HG02798 (cell line): ENCODE measurements around the gene HNRNPR.
"Not testable (repeated sequence)": the region's sequence is repeated elsewhere in the genome, so short reads cannot be mapped to it uniquely, and the experiment has no call there.

ENCODE experiments used
- ATAC-seq: cut with Tn5 transposase; IDR thresholded peaks from one replicate; pipeline ENCODE4 v1.9.1; 2021; ENCODE audit warnings: mild to moderate bottlenecking; ENCODE audit not compliant: unreplicated experiment, poor library complexity

Gene HNRNPR

GRCh38 chr1:23337869-23338268, 6.2 kb downstream of the HNRNPR start:
- no peak for ATAC-seq

DNA sequence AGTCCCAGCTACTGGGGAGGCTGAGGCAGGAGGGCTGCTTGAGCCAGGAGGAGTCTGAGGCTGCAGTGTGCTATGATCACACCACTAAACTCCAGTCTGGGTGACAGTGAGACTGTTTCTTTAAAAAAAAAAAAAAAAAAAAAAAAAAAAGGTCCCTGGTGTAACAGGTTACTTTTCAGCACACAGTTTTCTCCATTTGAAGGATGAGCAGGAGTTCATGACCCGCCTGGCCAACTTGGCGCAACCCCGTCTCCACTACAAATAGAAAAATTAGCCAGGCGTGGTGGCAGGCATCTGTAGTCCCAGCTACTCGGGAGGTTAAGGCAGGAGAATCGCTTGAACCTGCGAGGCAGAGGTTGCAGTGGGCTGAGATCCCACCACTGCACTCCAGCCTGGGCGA, 12.4 kb downstream of the HNRNPR start:
- ATAC-seq: no peak

GRCh38 chr1:23330846-23331245, 13.2 kb downstream of the HNRNPR start:
- ATAC-seq: no peak

DNA sequence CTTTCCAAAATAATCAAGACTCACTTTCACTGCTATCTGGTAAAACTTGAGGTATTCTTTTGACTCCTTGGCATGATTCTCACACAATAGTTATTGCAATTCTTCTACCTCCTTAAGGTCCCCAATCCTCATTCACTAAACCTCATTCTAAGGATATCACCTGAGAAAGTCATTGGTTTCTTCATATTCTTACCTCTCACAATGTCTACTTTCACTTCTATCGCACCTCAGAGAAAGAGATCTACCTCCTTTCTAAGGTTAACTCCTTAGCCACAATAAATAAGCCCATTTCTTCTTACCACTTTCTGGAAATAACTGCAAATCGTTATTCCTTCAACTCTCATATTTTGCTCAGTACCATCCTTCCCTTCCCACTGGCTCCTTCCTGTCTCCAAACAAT, 18.7 kb downstream of the HNRNPR start:
- no peak for ATAC-seq

DNA sequence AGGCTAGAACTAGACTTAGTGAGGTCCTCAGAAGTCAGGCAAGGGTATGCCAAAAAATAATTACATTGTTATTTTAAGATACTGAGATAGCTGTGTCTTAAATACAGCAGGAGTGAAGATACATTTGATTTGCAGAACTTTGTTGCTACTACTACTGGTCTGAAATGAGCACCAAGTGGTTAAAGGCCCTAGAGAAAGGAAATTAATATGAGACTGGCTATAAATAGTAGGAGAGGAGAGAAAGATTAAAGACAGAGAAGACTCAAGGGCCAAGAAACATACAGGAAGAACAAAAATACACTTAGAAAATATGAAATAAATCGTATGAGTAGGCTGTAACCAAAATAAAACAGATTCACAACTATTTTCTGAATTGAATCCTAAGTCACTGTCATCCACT, 21.3 kb downstream of the HNRNPR start:
- ATAC-seq: no peak

GRCh38 chr1:23310280-23310679, 33.8 kb downstream of the HNRNPR start:
- not testable (repeated sequence) for ATAC-seq

GRCh38 chr1:23304140-23304620, 39.9 kb downstream of the HNRNPR start:
- no peak for ATAC-seq

- ATAC-seq: no peak
These were observed 40.6 kb downstream of the HNRNPR start for GRCh38 chr1:23303524-23303923.

GRCh38 chr1:23296931-23297330, 47.2 kb downstream of the HNRNPR start:
- no peak for ATAC-seq

DNA sequence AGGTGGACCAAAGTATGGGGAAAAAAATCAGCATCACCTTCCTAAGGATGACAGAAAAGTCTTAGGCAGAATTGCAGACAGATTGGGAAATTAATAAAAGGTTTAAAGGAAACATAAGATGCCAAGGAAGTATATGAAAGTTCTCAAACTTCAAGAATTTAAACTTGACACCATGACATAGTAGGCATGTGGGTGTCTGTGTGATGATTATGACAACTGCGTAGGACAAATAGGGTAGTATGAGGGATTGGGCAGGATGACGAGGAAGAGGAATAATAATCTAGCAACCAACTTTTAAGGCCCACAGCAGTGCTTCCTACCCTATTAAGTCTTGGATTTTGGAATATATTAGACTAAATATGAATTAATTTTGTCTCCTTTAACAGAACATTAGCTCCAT, 52.4 kb downstream of the HNRNPR start:
- no peak for ATAC-seq

GRCh38 chr1:23290836-23291565, 53.1 kb downstream of the HNRNPR start:
- ATAC-seq: no peak

DNA sequence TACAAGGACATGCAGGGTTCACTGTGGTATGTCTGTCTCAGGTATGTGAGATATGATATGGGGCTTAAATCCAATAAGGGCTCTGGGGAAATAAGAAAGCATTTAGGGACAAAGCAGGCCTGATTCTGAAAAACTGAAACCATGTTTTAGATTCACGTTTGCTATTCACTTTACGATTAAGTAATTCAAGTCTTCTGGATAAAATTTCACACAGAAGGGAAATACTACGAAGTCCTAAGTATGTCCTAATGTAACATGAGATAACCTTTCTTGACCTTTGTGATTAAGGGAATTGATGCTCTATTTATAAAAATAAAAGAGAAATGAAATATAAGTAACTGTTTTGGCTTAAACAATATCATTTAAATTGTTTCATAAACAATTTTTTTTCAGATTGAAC, 55.4 kb downstream of the HNRNPR start:
- no peak for ATAC-seq

- no peak for ATAC-seq
These were observed 55.9 kb downstream of the HNRNPR start for GRCh38 chr1:23288201-23288600.

GRCh38 chr1:23286401-23286800, 57.7 kb downstream of the HNRNPR start:
- ATAC-seq: no peak

DNA sequence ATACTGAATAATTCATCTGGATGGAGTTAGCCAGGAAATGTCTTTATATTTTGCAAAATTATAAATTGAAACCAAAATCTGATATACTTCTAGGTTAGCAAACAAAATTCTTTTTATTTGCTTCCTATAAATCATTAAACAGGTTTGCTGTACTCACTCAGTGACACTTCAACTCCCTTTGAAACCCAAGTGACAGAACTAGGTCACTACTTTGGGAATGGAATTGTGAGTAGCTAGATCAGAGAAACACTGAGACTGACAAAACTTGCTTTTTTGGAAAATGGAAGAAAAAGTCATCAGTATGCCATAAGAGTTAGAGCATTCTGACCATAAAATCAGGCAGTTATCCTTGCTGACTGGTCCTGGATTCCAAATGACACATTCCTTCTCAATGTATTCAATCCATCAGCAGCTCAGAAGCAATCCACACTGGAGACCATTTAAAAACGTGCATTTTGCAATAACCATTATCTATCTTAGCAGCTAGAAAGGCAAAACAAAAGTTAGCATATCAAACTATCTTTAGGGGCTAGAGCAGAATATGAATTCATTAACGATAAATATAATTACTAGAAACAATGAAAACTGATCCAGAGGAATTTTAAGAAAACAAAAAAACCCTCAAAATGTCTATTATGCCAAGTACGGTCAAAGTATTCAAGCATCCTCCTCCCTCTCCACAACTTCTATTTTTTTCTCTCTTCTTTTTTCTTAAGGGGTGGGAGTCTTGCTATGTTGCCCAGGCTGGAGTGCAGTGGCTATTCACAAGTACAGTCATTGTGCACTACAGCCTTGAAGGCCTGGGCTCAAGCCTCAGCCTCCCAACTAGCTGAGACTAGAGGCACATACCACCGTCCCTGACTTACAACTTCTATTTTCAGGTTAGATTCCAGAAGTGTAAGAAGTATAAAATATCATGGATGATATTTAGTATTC, 60.1 kb downstream of the HNRNPR start:
- no peak for ATAC-seq

GRCh38 chr1:23282957-23283356, 61.1 kb downstream of the HNRNPR start:
- no peak for ATAC-seq

- no peak for ATAC-seq
These were observed 65.4 kb downstream of the HNRNPR start for GRCh38 chr1:23278717-23279116.

DNA sequence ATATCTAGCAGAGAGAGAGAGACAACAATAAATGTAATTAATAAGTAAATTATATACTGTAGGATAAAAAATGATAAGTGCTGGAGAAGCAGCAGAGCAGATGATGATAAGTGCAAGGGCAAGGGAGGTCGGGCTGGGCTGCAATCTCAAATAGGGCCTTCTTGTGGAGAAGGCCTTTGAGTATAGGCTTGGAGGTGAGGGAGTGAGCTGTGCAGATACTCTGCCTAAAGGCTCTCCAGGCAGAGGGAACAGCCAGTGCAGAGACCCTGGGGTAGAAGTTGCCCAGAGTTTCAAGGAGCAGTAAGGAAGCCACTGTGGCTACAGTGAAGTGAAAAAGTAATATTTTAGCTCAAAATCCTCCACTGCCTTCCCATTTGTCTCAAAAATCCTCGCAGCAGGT, 67.6 kb downstream of the HNRNPR start:
- ATAC-seq: no peak

DNA sequence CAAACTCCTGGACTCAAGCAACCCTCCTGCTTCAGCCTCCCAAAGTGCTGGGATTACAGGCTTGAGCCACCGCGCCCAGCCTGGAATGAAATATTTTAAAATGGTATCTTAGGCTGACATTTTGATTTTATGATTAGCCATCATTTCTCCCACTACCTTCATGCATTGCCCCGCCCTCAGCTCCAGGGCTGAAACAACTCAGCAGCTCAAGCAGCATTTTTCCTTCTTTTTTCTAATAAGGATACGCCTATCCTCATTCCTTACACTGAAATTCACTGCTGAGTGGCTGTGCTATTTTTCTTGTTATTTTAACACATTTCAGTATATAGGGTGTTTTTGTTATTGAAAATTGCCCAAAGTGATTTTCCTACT, 70.0 kb downstream of the HNRNPR start:
- ATAC-seq: no peak

DNA sequence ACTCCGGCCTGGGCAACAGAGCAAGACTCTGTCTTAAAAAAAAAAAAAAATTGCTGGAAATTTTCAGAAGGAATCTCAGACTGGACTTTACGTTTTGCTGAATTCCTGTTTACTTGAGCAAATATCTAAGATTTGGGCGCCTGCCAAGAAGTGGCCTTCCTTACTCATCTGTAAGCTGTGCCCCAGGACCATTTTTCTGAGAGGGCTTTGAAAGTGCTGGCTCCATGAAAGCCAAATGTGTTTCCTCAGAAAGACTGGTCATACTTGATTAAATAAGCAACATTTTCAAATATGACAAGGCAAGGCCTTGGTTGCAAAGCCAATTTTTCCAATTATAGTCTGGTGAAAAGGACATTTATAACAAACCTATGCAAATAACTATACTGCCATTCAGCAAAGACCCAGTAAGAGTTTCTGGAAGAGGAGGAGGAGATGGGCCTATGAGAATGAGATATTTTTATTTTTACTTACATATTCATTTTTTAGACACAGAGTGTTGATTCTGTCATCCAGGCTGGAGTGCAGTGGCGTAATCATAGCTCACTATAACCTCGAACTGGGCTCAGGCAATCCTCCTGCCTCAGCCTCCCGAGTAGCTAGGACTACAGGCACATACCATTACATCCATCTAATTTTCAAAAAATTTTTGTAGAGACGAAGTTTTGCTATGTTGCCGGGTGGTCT, 70.5 kb downstream of the HNRNPR start:
- no peak for ATAC-seq

- ATAC-seq: no peak
These were observed 80.7 kb downstream of the HNRNPR start for GRCh38 chr1:23263380-23263887.
